SK-N-SH (cell line): Measurements from ENCODE around the gene LTBR. TPM values are rescaled to one million over a fixed set of nuclear protein-coding genes. Genes with fewer than 3 reads are reported as not detected.

ENCODE experiments used
- CTCF ChIA-PET: fragments of 300-600, 350-600 bp; formaldehyde crosslinking; extraction: SDS; loops from one replicate; lab custom pipeline; 2021; lab: Yijun Ruan, JAX
- POLR2A ChIA-PET: fragments of 350-600 bp; sonication (Branson Sonifier 250); formaldehyde crosslinking; extraction: SDS; loops from one replicate; lab custom pipeline; 2020; ENCODE audit warnings: antibody characterized with exemption, inconsistent platforms; lab: Yijun Ruan, JAX
- DNase-seq: peaks from one replicate; pipeline ENCODE4 v3.0.0; 2012
- H2AFZ ChIP-seq: fragments of 200-600 bp; sonication (generic); 2 replicates; pipeline ENCODE4 v1.8.1; 2016; ENCODE audit warnings: antibody characterized with exemption, mild to moderate bottlenecking, low read depth
- H3F3A ChIP-seq: fragments of 200-600 bp; sonication (generic); replicated peaks from 2 replicates; pipeline ENCODE3; 2016; ENCODE audit warnings: antibody characterized with exemption, mild to moderate bottlenecking; ENCODE audit not compliant: insufficient read depth
- H3K27ac ChIP-seq, 2 experiments: fragments of 200-500 bp in 1 of 2; fragments of 200-600 bp in 1 of 2; sonication (Bioruptor generic) in 1 of 2; sonication (generic), shearing (Covaris generic) in 1 of 2; 2 replicates each; pipeline versions ENCODE4 v1.5.1 to v1.6.1; 2014 to 2016; ENCODE audit warnings: low read depth in 2 of 2, inconsistent platforms in 1 of 2, low read length in 1 of 2, mild to moderate bottlenecking in 1 of 2, mixed read lengths in 1 of 2
- H3K27me3 ChIP-seq: fragments of 200-600 bp; sonication (generic), shearing (Covaris generic); 2 replicates; pipeline ENCODE4 v1.6.1; 2016; ENCODE audit warnings: mixed run types; ENCODE audit not compliant: insufficient read depth
- H3K36me3 ChIP-seq, 2 experiments: fragments of 200-500 bp in 1 of 2; fragments of 200-600 bp in 1 of 2; sonication (Bioruptor generic) in 1 of 2; sonication (generic) in 1 of 2; replicated peaks in 1 of 2; 2 replicates each; pipeline versions ENCODE3 to v1.5.1; 2014 to 2016; ENCODE audit warnings: low read length in 1 of 2, mild to moderate bottlenecking in 1 of 2; ENCODE audit not compliant: insufficient read depth in 2 of 2, control insufficient read depth in 1 of 2
- H3K4me1 ChIP-seq, 2 experiments: fragments of 200-500 bp in 1 of 2; fragments of 200-600 bp in 1 of 2; sonication (Bioruptor generic) in 1 of 2; sonication (generic), shearing (Covaris generic) in 1 of 2; 2 replicates each; pipeline versions ENCODE4 v1.5.1 to v1.6.1; 2014 to 2016; ENCODE audit warnings: low read depth in 1 of 2, low read length in 1 of 2, mixed run types in 1 of 2; ENCODE audit not compliant: insufficient read depth in 2 of 2, control insufficient read depth in 1 of 2
- H3K4me2 ChIP-seq: fragments of 200-600 bp; sonication (generic), shearing (Covaris generic); 2 replicates; pipeline ENCODE4 v1.6.1; 2017; ENCODE audit warnings: mixed run types
- H3K4me3 ChIP-seq, 2 experiments: fragments of 200-500 bp in 1 of 2; fragments of 200-600 bp in 1 of 2; sonication (Bioruptor generic) in 1 of 2; sonication (generic), shearing (Covaris generic) in 1 of 2; 2 replicates each; pipeline versions ENCODE4 v1.5.1 to v1.8.1; 2014 to 2016; ENCODE audit warnings: low read depth in 2 of 2, inconsistent platforms in 1 of 2, low read length in 1 of 2, mild to moderate bottlenecking in 1 of 2, mixed read lengths in 1 of 2, moderate library complexity in 1 of 2
- H3K79me2 ChIP-seq: fragments of 200-600 bp; sonication (generic); 2 replicates; pipeline ENCODE4 v1.8.1; 2017; ENCODE audit warnings: mild to moderate bottlenecking; ENCODE audit not compliant: insufficient read depth
- H3K9ac ChIP-seq: fragments of 200-600 bp; sonication (generic); 2 replicates; pipeline ENCODE4 v1.6.1; 2017; ENCODE audit warnings: mixed run types
- H3K9me2 ChIP-seq: fragments of 200-600 bp; sonication (generic); 2 replicates; pipeline ENCODE4 v1.6.1; 2017; ENCODE audit warnings: mixed run types
- H3K9me3 ChIP-seq: fragments of 200-600 bp; sonication (generic); 2 replicates; pipeline ENCODE4 v1.6.1; 2017; ENCODE audit warnings: mixed run types, mild to moderate bottlenecking, moderate library complexity
- H4K20me1 ChIP-seq: fragments of 200-600 bp; sonication (generic); 2 replicates; pipeline ENCODE4 v1.6.1; 2017; ENCODE audit warnings: mild to moderate bottlenecking, mixed run types; ENCODE audit not compliant: insufficient read depth
- CTCF ChIP-seq: fragments of 200-600 bp; sonication (generic); IDR thresholded peaks from 2 replicates; pipeline ENCODE4 v1.6.1; 2017; ENCODE audit warnings: antibody characterized with exemption, mild to moderate bottlenecking, moderate library complexity
- ELF1 ChIP-seq: IDR thresholded peaks from 2 replicates; pipeline ENCODE4 v1.4.0; 2012
- EZH2phosphoT487 ChIP-seq: fragments of 200-600 bp; sonication (generic); IDR thresholded peaks from 2 replicates; pipeline ENCODE4 v1.6.1; 2017; ENCODE audit warnings: low read depth, mixed run types, mild to moderate bottlenecking, antibody characterized with exemption, moderate library complexity, borderline replicate concordance
- FOXM1 ChIP-seq: IDR thresholded peaks from 2 replicates; pipeline ENCODE4 v1.4.0; 2012; ENCODE audit warnings: low read depth, mild to moderate bottlenecking
- GABPA ChIP-seq: IDR thresholded peaks from 2 replicates; pipeline ENCODE4 v1.4.0; 2012; ENCODE audit warnings: low read depth, mild to moderate bottlenecking
- GATA2 ChIP-seq: sonication (generic); formaldehyde crosslinking; IDR thresholded peaks from 2 replicates; pipeline ENCODE4 v1.5.0; 2020; ENCODE audit warnings: mild to moderate bottlenecking, missing genetic modification reagents
- JUND ChIP-seq: IDR thresholded peaks from 2 replicates; pipeline ENCODE4 v1.4.0; 2012
- MAX ChIP-seq: IDR thresholded peaks from 2 replicates; pipeline ENCODE4 v1.4.0; 2012; ENCODE audit warnings: low read depth
- MEF2A ChIP-seq: IDR thresholded peaks from 2 replicates; pipeline ENCODE4 v1.4.0; 2012; ENCODE audit warnings: low read depth, borderline replicate concordance
- NFIC ChIP-seq: IDR thresholded peaks from 2 replicates; pipeline ENCODE4 v1.4.0; 2012; ENCODE audit warnings: borderline replicate concordance
- RAD21 ChIP-seq: IDR thresholded peaks from 2 replicates; pipeline ENCODE4 v1.6.1; 2012; ENCODE audit warnings: mild to moderate bottlenecking, low read length
- RCOR1 ChIP-seq: fragments of 150-350 bp; IDR thresholded peaks from 2 replicates; pipeline ENCODE4 v1.6.1; 2017; ENCODE audit warnings: antibody characterized with exemption, low read length
- RXRA ChIP-seq: IDR thresholded peaks from 2 replicates; pipeline ENCODE4 v1.4.0; 2012; ENCODE audit warnings: low read depth, mild to moderate bottlenecking, borderline replicate concordance
- SIN3A ChIP-seq: IDR thresholded peaks from 2 replicates; pipeline ENCODE4 v1.6.1; 2012; ENCODE audit warnings: low read depth, mild to moderate bottlenecking, low read length, moderate library complexity, borderline replicate concordance
- TAF1 ChIP-seq: IDR thresholded peaks from 2 replicates; pipeline ENCODE4 v1.6.1; 2012; ENCODE audit warnings: low read depth, mild to moderate bottlenecking, low read length, moderate library complexity, borderline replicate concordance
- TEAD4 ChIP-seq: IDR thresholded peaks from 2 replicates; pipeline ENCODE4 v1.4.0; 2012; ENCODE audit warnings: mild to moderate bottlenecking, borderline replicate concordance; ENCODE audit not compliant: insufficient read depth
- ZBTB33 ChIP-seq: IDR thresholded peaks from 2 replicates; pipeline ENCODE4 v1.4.0; 2012; ENCODE audit warnings: low read depth, borderline replicate concordance
- WGBS: methylation state at CpG from one replicate; pipeline ENCODE4 v1.1.6; 2017; ENCODE audit warnings: low lambda C conversion rate; 5-methylcytosine and 5-hydroxymethylcytosine counted together
- polyA plus RNA-seq, 3 experiments: library from polyadenylated mRNA; depleted of rRNA; stranded (reverse); fragments of >200 nt; gene quantifications; 2 replicates each; pipeline ENCODE4 v1.2.3, GENCODE V29; 2012
- TF ChIP-seq, protein P1 (sequence below): IDR thresholded peaks from 2 replicates; pipeline ENCODE4 v1.4.0; 2012; ENCODE audit warnings: low read depth, borderline replicate concordance
- TF ChIP-seq, protein P2 (sequence below): fragments of 150-350 bp; IDR thresholded peaks from 2 replicates; pipeline ENCODE4 v1.6.1; 2017; ENCODE audit warnings: antibody characterized with exemption, low read length, low read depth, borderline replicate concordance

The LTBR gene
- polyA plus RNA-seq, 1 of the 3 experiments (the other 2 are of a cell fraction) = 0.12 TPM

GRCh38 chr12:6425590-6426531 is 41.9 kb downstream of the LTBR start:
- H3K9ac ChIP-seq = no peak overlapping the region
- H3K79me2 ChIP-seq = no peaks in the 10 kb centered on the region
- H3K4me2 ChIP-seq = no peak overlapping the region
- no peaks in the 10 kb centered on the region for H4K20me1 ChIP-seq
- CTCF ChIA-PET = interaction anchor here (1.3 to 8.2 kb wide), 3 partner anchors 38 to 112 kb away, joined by 3 to 91 read pairs (median 19); no protein-coding TSS in a partner anchor
- H3K4me3 ChIP-seq = no peak overlapping the region
- WGBS = 91% methylated on average over 19 of the region's 23 CpGs
- no peaks in the 10 kb centered on the region for H3K9me2 ChIP-seq
- H3K4me1 ChIP-seq = peaks cover 3% of the 10 kb centered on the region in 2 experiments; a peak in 2 of 4 replicates
- DNase-seq = no peak
- TF ChIP-seq TAF1 (no peak), RXRA (no peak), GATA2 (CRISPR knock-in tag) (no peak), CTCF (no peak)
- no peak overlapping the region for H3K27ac ChIP-seq
- no peaks in the 10 kb centered on the region for H3F3A ChIP-seq
- no peaks in the 10 kb centered on the region for H3K27me3 ChIP-seq
- H2AFZ ChIP-seq = no peak overlapping the region
- POLR2A ChIA-PET = interaction anchor here (0.9 kb wide), 1 partner anchor 45 kb away, joined by 3 read pairs; the partner anchor contains the start of gene VAMP1
- no peaks in the 10 kb centered on the region for H3K36me3 ChIP-seq
- H3K9me3 ChIP-seq = no peaks in the 10 kb centered on the region

DNA sequence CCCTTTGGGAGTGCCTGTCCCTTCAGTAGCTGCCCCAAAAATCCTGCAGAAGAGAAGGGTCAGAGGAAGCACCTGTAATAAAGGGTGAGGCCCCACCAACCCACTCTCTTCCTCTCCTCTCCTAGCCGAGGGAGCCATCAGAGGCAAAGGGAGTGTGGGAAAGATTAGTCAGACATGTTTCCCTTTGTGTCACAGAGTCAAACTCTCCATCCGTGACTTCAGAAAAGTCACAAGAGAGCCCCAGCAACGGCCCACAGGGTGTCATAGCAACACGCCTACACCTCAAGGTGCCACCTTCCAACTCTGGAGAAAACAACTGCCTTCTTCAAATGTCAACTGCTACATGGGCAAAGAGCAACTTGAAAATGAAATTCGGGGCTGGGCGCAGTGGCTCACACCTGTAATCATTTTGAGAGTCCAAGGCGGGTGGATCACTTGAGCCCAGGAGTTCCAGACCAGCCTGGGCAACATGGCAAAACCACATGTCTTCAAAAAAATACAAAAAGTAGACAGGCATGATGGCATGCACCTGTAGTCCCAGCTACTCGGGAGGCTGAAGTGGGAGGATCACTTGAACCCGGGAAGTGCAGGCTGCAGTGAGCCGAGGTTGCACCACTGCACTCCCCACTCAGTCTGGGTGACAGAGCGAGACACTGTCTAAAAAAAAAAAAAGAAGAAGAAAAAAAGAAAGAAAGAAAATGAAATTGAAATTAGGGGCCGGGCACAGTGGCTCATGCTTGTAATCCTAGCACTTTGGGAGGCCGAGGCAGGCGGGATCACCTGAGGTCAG is 43.1 kb downstream of the LTBR start:
- Histone ChIP-seq H3K36me3 (no peaks in the 10 kb centered on the region), H3K4me1 (peaks cover 3 to 6% of the 10 kb centered on the region in 2 experiments; a peak in 2 of 4 replicates), H3K4me2 (no peak overlapping the region), H4K20me1 (no peaks in the 10 kb centered on the region), H3K9me2 (no peaks in the 10 kb centered on the region), H3K4me3 (no peak overlapping the region), H3K9me3 (no peaks in the 10 kb centered on the region), H3K27ac (no peak overlapping the region), H3K9ac (no peak overlapping the region), H3K79me2 (no peaks in the 10 kb centered on the region), H3K27me3 (no peaks in the 10 kb centered on the region), H2AFZ (no peak overlapping the region), H3F3A (no peaks in the 10 kb centered on the region)
- DNase-seq = no peak
- WGBS = 92% methylated on average over 14 of the region's 14 CpGs
- ChIA-PET POLR2A (no interaction called here), CTCF (interaction anchor here (0.6 to 8.2 kb wide), 2 partner anchors 39 to 59 kb away, joined by 3 to 91 read pairs; no protein-coding TSS in a partner anchor)
- TF ChIP-seq EZH2phosphoT487 = no peak
- TF ChIP-seq, protein P1, sequence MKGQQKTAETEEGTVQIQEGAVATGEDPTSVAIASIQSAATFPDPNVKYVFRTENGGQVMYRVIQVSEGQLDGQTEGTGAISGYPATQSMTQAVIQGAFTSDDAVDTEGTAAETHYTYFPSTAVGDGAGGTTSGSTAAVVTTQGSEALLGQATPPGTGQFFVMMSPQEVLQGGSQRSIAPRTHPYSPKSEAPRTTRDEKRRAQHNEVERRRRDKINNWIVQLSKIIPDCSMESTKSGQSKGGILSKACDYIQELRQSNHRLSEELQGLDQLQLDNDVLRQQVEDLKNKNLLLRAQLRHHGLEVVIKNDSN = no peak
- TF ChIP-seq ZBTB33 = no peak
- TF ChIP-seq MEF2A = no peak
- TF ChIP-seq TEAD4 = no peak
- no peak for TF ChIP-seq MAX
- no peak for TF ChIP-seq RCOR1
- no peak for TF ChIP-seq ELF1
- TF ChIP-seq NFIC = no peak
- TF ChIP-seq FOXM1 = no peak
- TF ChIP-seq SIN3A = no peak
- no peak for TF ChIP-seq JUND
- no peak for TF ChIP-seq GATA2 (CRISPR knock-in tag)
- no peak for TF ChIP-seq GABPA
- TF ChIP-seq, protein P2, sequence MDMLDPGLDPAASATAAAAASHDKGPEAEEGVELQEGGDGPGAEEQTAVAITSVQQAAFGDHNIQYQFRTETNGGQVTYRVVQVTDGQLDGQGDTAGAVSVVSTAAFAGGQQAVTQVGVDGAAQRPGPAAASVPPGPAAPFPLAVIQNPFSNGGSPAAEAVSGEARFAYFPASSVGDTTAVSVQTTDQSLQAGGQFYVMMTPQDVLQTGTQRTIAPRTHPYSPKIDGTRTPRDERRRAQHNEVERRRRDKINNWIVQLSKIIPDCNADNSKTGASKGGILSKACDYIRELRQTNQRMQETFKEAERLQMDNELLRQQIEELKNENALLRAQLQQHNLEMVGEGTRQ = no peak
- no peak for TF ChIP-seq RAD21
